HEK293 (cell line): ENCODE data around the gene FMNL3.
A peak's percentile ranks its signal among the peaks of the same experiment; 100 is the strongest.

Source experiments
- FEZF1 ChIP-seq: fragments of 450-650 bp; formaldehyde crosslinking; IDR thresholded peaks from 2 replicates; pipeline ENCODE4 v1.5.1; 2016; ENCODE audit warnings: missing biosample characterization, missing genetic modification characterization
- HOXD13 ChIP-seq: sonication (generic); formaldehyde crosslinking; IDR thresholded peaks from 2 replicates; pipeline ENCODE4 v1.8.0; 2022; ENCODE audit warnings: missing genetic modification reagents, borderline replicate concordance
- IKZF3 ChIP-seq: fragments of 450-650 bp; IDR thresholded peaks from 2 replicates; pipeline ENCODE4 v1.5.0; 2018; ENCODE audit warnings: missing biosample characterization, mild to moderate bottlenecking, missing genetic modification characterization, moderate library complexity
- KLF1 ChIP-seq: fragments of 450-650 bp; formaldehyde crosslinking; IDR thresholded peaks from 2 replicates; pipeline ENCODE4 v1.5.1; 2016; ENCODE audit warnings: missing biosample characterization, missing genetic modification characterization
- PRDM2 ChIP-seq: fragments of 450-650 bp; formaldehyde crosslinking; IDR thresholded peaks from 2 replicates; pipeline ENCODE4 v1.5.1; 2016; ENCODE audit warnings: missing biosample characterization, missing genetic modification characterization, borderline replicate concordance
- RBAK ChIP-seq: fragments of 450-650 bp; formaldehyde crosslinking; IDR thresholded peaks from 2 replicates; pipeline ENCODE4 v1.5.1; 2016; ENCODE audit warnings: missing biosample characterization, missing genetic modification characterization
- TSHZ1 ChIP-seq: fragments of 450-650 bp; formaldehyde crosslinking; IDR thresholded peaks from 2 replicates; pipeline ENCODE4 v1.5.1; 2016; ENCODE audit warnings: missing biosample characterization, missing genetic modification characterization, borderline replicate concordance
- YY1 ChIP-seq: fragments of 450-650 bp; formaldehyde crosslinking; IDR thresholded peaks from 2 replicates; pipeline ENCODE4 v1.5.1; 2018; ENCODE audit warnings: missing biosample characterization, missing genetic modification characterization
- ZBTB1 ChIP-seq: fragments of 450-650 bp; formaldehyde crosslinking; IDR thresholded peaks from 2 replicates; pipeline ENCODE4 v1.5.1; 2016; ENCODE audit warnings: missing biosample characterization, missing genetic modification characterization
- ZBTB48 ChIP-seq: fragments of 450-650 bp; formaldehyde crosslinking; IDR thresholded peaks from 2 replicates; pipeline ENCODE4 v1.5.1; 2016; ENCODE audit warnings: missing biosample characterization, missing genetic modification characterization
- ZBTB49 ChIP-seq: fragments of 450-650 bp; formaldehyde crosslinking; IDR thresholded peaks from 2 replicates; pipeline ENCODE4 v1.5.1; 2016; ENCODE audit warnings: missing biosample characterization, missing genetic modification characterization, low read depth
- ZNF112 ChIP-seq: fragments of 450-650 bp; formaldehyde crosslinking; IDR thresholded peaks from 2 replicates; pipeline ENCODE4 v1.5.0; 2017; ENCODE audit warnings: missing biosample characterization, missing genetic modification characterization
- ZNF518A ChIP-seq: fragments of 450-650 bp; formaldehyde crosslinking; conservative IDR thresholded peaks from 2 replicates; pipeline ENCODE4 v1.5.1; 2016; ENCODE audit warnings: low read depth, missing biosample characterization, missing genetic modification characterization
- ZNF544 ChIP-seq: fragments of 450-650 bp; formaldehyde crosslinking; IDR thresholded peaks from 2 replicates; pipeline ENCODE4 v1.5.0; 2017; ENCODE audit warnings: missing biosample characterization, missing genetic modification characterization
- ZNF548 ChIP-seq: fragments of 450-650 bp; formaldehyde crosslinking; IDR thresholded peaks from 2 replicates; pipeline ENCODE4 v1.5.1; 2016; ENCODE audit warnings: missing biosample characterization, missing genetic modification characterization
- ZNF585B ChIP-seq: fragments of 450-650 bp; formaldehyde crosslinking; IDR thresholded peaks from 2 replicates; pipeline ENCODE4 v1.5.1; 2016; ENCODE audit warnings: missing biosample characterization, missing genetic modification characterization
- ZNF639 ChIP-seq: fragments of 450-650 bp; formaldehyde crosslinking; IDR thresholded peaks from 2 replicates; pipeline ENCODE4 v1.5.1; 2016; ENCODE audit warnings: missing biosample characterization, missing genetic modification characterization
- ZNF654 ChIP-seq: fragments of 450-650 bp; formaldehyde crosslinking; IDR thresholded peaks from 2 replicates; pipeline ENCODE4 v1.5.1; 2016; ENCODE audit warnings: low read depth, missing biosample characterization, missing genetic modification characterization
- ZNF701 ChIP-seq: fragments of 450-650 bp; formaldehyde crosslinking; IDR thresholded peaks from 2 replicates; pipeline ENCODE4 v1.5.1; 2016; ENCODE audit warnings: missing biosample characterization, missing genetic modification characterization
- ZNF792 ChIP-seq: fragments of 450-650 bp; formaldehyde crosslinking; IDR thresholded peaks from 2 replicates; pipeline ENCODE4 v1.5.1; 2016; ENCODE audit warnings: missing biosample characterization, missing genetic modification characterization
- ZSCAN30 ChIP-seq: fragments of 450-650 bp; IDR thresholded peaks from 2 replicates; pipeline ENCODE4 v1.5.1; 2018; ENCODE audit warnings: missing biosample characterization, mild to moderate bottlenecking, missing genetic modification characterization, moderate library complexity

Gene FMNL3

GRCh38 chr12:49741882-49742620 lies 34.8 kb upstream of the FMNL3 start (continued):
- TF ChIP-seq PRDM2 (tag by site-specific recombination) (0 out of 2 replicates have a peak, but pooled peaks have one; percentile 24), HOXD13 (CRISPR knock-in tag) (no peak), KLF1 (tag by site-specific recombination) (peak; percentile 15; the same call in 1 of the 2 replicates), ZNF639 (tag by site-specific recombination) (no peak), ZNF518A (tag by site-specific recombination) (no peak), ZNF585B (tag by site-specific recombination) (no peak), ZNF792 (no peak), ZNF654 (no peak), YY1 (tag by site-specific recombination) (no peak), IKZF3 (0 out of 2 replicates have a peak, but pooled peaks have one; percentile 4), RBAK (no peak), ZNF548 (tag by site-specific recombination) (no peak), ZBTB48 (tag by site-specific recombination) (no peak), ZBTB1 (tag by site-specific recombination) (no peak), ZNF701 (no peak), ZSCAN30 (tag by site-specific recombination) (peak; percentile 7; the same call in 1 of the 2 replicates), ZNF112 (tag by site-specific recombination) (no peak), ZBTB49 (tag by site-specific recombination) (no peak), TSHZ1 (tag by site-specific recombination) (no peak), FEZF1 (tag by site-specific recombination) (no peak), ZNF544 (tag by site-specific recombination) (no peak)
